ENCODE measurements around the gene STX2.
"Not testable (repeated sequence)": the region's sequence is repeated elsewhere in the genome, so short reads cannot be mapped to it uniquely, and the experiment has no call there.

STX2 gene

DNA sequence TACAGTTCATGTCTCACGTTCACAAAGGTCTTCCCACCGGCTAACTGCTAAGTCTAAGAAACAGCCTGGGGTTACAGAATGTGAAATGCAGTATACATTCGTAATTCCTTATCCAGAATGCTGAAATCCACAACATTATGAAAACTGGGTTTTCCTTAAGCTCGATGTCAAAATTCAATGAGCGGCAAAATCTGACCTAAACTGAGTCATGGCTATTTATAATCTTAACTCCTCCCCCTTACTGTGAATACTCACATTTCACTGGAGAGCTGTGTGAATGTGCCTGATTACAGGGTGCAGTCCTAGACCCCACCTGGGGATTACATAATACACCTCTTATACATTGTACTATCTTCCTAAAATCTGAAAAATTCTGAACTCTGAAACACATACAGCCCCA is 35.3 kb downstream of the STX2 start:
- no peak for DNase-seq (ENCODE audit: extremely low read depth in 1 of 2, low read depth in 1 of 2)

DNA sequence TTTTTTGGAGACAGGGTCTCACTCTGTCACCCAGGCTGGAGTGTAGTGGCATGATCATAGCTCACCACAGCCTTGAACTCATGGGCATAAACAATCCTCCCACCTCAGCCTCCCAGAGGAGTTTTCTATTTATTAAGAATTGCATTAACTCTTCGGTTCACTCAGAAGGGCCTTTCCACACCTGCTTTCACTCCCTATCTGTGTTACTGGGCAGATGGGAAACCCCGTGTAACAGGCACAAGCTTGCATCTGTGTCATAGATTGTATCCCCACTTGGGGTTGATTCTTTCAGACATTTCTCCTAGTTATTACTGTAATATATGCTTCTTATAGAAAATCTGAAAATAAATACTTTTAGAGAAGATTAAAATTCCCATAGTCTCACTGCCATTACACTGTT is 38.7 kb downstream of the STX2 start:
- DNase-seq (ENCODE audit: extremely low read depth in 1 of 2, low read depth in 1 of 2): no peak

DNA sequence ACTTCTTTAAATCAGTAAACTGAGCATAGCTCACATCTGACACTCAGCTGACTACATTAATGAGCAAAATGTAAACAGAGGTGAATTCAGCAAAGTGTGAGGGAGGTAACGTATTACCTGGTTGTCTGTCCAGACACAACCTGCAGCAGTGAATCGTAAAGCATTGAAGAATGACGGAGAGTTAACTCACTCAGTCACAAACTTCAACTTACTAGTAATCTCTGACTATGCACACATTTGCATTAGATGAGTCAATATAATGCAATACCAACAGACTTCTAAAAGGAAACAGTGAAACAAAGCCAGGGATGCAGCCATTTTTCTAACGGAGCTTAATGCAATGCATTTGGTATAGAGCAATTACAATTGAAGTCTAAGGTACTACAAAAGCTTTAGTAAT is 40.0 kb downstream of the STX2 start:
- no peak for DNase-seq (ENCODE audit: extremely low read depth in 1 of 2, low read depth in 1 of 2)

DNA sequence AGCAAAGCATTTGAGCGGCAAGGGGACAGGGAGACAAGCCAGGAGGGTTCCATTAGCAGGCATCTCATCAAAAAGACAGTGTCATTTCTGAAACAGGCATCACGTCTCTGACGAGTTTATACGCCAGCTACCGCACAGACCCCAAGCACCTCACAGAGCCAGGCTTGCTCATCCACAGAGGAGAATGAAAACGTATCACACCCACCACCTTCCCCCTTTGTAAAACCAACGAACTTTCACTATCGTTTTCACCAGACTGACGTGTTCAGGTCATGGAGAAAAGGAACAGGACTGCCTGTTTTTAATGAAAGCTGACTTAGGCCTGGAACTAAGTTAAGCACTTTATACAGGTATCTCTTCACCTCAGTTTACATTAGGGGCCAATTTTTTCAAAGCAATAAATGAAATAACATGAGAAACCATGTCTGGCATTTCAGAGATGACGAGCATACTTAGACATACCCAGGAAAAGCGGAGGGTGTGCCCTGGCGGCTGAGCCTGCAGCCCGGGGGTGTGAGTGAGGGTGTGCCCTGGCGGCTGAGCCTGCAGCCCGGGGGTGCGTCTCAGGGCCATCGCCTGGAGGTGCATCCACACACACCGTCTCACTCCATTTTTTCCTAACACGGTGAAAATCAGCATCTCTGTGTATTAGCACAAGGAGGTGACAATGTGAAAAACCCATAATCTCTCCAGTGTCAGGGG is 41.9 kb downstream of the STX2 start:
- peak; percentile 23 to 50 for DNase-seq (ENCODE audit: extremely low read depth in 1 of 2, low read depth in 1 of 2)

DNA sequence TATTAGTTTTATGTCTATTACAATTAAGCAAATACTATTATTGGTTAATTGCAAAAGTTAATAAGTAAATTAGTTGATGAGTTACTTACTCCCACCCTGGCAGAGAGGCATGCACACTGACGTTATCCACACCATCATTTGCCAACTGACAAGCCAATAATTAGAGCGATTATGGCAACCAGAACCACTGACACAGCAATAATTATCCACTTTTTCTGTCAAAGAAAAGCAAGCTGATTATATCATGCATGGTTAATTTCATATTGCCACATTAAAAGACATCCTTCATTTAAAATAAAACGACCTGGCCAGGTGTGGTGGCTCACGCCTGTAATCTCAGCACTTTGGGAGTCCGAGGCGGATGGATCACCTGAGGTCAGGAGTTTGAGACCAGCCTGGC is 43.1 kb downstream of the STX2 start:
- no peak for DNase-seq (ENCODE audit: extremely low read depth in 1 of 2, low read depth in 1 of 2)

DNA sequence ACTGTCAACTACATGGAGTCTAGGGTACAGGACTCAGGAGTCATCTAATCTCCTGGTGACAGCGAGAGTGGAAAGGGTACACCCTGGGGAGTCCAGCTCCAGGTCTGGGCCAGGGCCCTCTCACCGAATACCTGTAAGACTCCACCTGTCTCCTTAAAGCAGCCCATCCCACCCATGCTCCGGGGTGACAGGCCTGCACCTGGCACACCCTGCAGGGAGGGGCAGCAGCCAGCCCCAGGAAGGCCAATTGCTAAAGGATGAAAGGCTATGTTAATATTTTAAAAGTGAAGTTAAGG is 45.5 kb downstream of the STX2 start:
- no peak for DNase-seq (ENCODE audit: extremely low read depth in 1 of 2, low read depth in 1 of 2)

DNA sequence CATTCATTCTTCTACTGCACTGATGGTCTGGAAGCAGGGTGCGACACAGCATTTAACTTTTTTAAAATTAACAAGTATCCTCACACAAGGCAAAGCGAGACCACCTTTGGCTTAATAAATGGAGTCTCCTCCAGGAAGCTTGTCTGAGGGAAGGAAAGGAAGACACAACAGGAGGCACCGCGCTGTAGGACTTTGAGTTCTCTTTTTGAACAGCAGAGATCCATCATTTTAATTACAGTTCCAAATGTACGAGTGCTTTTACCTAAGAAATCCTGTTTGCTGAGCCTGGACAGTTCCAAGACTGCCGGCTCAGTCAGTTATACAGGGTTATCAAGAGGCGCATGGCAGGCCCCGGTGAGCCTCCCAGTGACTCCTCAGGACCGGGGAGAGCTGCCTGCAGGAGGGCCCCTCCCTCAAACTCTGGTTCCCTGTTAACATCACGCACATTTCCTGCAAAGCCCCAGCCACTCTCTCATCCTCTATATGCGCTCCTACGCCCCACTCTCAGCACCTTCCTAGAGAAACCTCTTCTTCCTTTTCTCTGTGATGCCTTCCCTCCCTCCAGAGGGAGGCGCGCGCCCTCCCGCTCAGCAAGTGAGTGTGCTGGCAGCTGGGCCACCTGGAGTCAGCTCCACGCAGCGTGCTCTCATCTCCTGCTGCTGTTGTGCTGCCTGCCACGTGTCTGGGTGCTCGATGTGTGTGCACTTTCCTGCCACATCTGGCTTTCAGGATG is 46.1 kb downstream of the STX2 start:
- no peak for DNase-seq (ENCODE audit: extremely low read depth in 1 of 2, low read depth in 1 of 2)

DNA sequence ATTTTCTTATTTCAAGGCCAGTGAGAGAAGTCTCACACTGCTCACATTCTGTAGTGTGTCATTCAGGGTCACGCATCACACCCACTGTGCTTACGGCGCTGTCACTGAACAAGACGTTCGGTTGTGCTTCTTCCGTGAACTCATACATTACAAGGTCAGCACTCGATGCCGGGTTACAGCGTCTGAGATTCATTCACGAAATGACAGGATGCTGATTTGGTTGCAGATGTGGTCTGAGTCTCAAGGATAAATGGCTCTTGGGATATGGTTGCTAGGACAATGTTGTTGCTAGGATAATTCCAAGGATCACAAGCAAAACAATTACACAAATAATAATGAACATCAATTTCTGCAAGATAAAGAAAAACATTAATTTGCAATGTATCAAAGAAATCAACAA is 47.4 kb downstream of the STX2 start:
- DNase-seq (ENCODE audit: extremely low read depth in 1 of 2, low read depth in 1 of 2): no peak

DNA sequence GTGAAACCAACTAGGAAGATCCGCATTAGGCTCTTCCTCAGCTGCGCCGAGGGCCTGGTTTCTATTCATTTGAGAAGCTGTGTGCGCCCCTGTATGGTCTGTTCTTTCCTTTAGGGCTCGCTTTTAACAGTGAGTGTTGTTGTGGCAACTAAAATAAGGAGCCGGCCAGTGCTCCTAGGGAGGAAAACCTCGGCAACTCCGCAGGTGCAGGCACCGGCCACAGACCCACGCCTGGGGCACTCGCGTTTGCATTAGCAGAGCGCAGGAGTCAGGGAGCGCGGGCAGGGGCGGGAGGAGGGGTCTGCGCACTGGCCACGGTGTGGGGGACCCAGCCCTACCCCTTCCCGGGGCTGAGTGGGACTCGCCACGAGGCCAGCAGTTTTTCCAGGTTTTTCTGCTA is 50.5 kb downstream of the STX2 start:
- no peak for DNase-seq (ENCODE audit: extremely low read depth in 1 of 2, low read depth in 1 of 2)

DNA sequence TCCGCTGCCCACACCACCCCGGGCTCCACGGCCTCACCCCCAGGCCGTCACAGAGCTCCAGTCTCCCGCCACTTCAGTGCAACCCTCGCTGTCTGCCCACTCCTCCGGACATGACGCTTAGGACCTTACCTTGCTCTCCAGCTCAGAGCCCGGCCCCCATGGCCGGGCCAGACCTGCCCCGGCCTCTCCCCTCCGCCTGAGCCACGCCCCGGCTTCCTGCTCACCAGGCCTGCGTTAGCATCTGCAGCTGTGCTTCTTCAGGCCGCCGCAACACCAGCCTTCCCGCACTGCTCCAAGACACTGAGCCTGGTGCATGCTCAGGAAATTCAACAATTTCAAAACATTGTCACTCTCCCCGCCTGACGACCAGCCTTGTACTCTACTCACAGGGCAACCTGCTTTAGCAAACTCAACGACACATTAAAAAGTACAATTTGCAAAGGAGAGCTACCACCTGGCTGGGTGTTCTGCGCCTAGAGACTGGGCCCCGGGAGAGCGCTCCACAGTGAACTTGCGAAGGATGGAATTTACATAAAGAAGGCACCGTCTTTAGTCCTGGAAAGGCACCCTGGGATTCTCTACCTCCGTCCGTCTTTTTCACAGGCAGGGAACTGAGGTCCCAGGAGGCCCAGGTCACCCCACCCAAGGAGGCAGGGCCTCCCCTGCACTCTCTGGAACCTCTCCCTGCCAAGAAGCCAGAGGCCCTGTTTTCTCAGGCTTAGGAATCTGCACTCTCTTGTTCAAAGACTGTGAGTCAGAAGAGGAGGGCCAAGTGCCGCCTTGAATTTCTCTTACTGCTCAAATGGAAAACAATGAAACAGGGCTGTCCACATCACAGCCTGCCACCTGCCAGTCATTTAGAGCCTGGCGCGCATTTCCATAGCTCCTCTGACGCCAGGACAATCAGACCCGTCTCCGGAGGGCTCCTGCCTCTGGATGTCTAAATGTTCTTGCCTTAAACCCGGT is 51.3 kb downstream of the STX2 start:
- no peak for DNase-seq (ENCODE audit: extremely low read depth in 1 of 2, low read depth in 1 of 2)

DNA sequence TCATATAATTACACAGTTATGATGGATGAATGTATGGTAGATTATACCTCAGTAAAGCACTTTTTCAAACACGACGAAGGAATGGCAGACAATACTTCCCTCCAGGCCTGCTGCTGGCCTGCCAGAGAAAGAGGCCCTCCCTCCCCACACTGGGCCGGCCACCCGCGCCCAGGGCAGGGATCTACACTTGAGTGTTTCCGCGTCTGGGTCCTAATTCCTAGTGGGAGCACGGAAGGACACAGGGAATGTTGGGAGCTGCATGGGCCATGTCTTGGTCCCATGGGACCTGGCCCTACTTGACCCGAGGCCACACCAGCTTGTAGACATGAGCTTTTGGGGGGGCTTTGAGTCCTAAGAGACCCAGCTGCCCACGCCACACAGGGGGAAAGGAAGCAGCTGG is 52.0 kb downstream of the STX2 start:
- no peak for DNase-seq (ENCODE audit: extremely low read depth in 1 of 2, low read depth in 1 of 2)

DNA sequence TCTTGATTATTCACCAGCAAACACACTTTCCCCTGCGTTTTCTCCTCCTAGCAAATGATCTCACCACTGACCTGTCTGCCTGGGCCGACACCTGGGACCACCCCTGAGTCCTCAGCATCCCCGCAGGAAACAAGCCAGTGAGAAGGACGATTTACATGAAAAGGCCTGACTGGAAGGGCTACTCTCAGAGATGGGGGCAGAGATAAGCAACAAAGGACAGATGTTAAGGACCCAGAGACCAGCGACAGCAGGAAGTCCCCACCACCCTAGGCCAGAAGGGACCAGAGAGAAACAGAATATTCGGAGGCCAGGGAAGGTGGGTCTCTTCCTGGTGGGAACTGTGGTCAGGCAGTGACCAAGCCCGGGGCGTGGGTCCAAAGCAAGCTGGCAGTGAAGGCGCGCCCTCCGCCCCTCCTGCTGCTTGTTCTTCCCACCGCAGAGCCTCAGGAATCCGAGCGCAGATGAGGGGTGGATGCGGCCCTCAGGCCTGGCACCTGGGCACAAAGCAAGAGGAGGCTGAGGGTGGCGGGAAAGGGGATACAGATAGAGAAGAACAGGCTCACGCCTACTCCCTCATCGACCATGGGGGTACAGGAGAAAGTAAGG is 55.8 kb downstream of the STX2 start:
- DNase-seq (ENCODE audit: extremely low read depth in 1 of 2, low read depth in 1 of 2): no peak

DNA sequence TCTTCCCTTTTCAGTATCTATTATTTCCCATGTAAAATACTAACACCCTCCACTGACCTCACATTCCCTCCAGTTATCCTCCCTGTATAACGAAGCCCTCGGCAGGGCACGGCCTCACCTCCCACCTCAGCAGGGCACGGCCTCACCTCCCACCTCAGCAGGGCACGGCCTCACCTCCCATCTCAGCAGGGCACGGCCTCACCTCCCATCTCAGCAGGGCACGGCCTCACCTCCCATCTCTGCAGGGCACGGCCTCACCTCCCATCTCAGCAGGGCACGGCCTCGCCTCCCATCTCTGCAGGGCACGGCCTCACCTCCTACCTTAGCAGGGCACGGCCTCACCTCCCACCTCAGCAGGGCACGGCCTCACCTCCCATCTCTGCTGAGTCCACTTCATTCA is 56.8 kb downstream of the STX2 start:
- DNase-seq (ENCODE audit: extremely low read depth in 1 of 2, low read depth in 1 of 2): not testable (repeated sequence)

DNA sequence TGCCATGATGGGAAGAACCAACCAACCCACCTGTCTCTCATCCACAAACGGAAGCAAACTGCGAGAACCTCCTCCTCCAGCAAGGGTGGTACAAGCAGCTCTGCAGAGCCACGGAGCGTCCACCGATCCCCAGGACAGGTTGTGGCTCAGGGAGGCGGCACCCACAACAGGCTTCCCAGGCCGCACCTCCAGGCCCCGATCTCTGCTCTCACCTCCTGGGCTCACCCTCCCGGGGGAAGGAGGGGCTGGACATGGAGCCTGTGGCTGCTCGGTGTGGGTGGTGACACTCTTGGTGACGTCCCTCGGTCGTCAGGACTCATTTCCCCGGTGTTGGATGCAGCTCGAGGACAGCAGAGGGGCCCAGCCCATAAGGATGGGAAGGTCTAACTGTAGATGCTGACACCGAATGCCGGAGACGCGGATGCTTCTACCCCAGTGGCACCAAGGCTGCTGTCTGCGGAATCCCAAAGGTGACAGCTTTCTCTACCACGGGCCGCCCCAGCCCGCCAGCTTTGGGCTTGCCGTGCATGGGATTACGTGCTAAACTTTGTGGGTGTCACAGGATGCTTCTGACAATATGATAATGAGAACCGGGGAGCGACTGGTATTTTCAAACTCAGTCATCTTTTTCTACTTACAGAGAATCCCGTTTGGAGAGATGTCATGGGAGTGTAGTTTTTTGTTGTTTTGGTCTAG is 58.0 kb downstream of the STX2 start:
- DNase-seq (ENCODE audit: extremely low read depth in 1 of 2, low read depth in 1 of 2): no peak

DNA sequence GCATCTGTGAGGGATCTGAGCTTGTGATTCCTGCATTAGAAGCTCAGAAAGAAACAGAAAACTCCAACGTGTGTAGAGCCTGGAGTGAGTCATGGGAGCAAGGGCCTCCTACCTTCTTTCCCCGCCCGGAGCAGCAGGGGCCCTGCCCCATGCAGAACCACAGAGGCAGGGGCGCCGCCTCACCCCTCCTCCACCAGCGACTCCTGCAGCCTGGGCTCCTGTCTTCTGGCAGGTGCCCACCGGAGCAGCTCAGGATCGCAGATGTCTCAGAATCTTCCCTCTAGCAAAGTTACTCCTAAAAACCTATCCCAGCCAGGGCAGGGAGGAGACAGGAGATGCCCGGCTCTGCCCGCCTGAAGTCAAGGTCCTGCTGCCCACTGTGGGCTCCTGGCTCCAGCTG is 58.7 kb downstream of the STX2 start:
- no peak for DNase-seq (ENCODE audit: extremely low read depth in 1 of 2, low read depth in 1 of 2)

DNA sequence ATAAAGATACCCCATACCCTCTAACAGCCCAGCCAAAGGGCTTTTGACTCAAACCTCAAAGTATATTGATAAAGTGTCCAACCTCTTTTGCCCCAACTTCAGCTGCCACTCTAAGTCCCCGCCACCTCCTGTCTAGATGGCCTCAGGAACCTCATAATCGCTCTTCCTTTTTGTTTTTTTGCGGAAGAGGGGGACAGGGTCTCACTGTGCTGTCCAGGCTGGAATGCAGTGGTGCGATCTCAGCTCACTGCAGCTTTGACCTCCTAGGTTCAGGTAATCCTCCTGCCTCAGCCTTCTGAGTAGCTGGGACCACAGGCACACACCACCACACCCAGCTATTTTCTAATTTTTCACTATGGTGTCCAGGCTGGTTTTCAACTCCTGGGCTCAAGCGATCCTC is 60.3 kb downstream of the STX2 start:
- no peak for DNase-seq (ENCODE audit: extremely low read depth in 1 of 2, low read depth in 1 of 2)

DNA sequence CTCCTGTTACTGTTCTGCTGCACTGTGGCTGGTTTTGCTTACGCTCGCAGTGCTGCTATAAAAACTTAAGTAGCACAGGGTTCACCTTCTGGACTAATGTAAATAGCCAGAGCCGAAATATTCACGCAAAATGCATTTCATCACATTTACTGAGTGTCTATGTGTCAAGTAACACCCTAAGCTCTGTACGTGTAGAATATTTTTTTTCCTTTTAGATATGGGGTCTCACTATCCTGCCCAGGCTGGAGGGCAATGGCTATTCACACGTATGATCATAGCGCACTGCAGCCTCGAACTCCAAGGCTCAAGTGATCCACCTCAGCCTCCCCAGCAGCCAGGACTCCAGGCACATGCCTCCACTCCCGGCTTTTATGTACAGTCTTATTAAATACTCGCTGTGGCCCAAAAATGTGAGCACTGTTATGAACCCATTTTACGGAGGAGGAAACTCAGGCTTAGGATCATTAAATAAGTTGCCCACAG is 62.2 kb downstream of the STX2 start:
- no peak for DNase-seq (ENCODE audit: extremely low read depth in 1 of 2, low read depth in 1 of 2)

DNA sequence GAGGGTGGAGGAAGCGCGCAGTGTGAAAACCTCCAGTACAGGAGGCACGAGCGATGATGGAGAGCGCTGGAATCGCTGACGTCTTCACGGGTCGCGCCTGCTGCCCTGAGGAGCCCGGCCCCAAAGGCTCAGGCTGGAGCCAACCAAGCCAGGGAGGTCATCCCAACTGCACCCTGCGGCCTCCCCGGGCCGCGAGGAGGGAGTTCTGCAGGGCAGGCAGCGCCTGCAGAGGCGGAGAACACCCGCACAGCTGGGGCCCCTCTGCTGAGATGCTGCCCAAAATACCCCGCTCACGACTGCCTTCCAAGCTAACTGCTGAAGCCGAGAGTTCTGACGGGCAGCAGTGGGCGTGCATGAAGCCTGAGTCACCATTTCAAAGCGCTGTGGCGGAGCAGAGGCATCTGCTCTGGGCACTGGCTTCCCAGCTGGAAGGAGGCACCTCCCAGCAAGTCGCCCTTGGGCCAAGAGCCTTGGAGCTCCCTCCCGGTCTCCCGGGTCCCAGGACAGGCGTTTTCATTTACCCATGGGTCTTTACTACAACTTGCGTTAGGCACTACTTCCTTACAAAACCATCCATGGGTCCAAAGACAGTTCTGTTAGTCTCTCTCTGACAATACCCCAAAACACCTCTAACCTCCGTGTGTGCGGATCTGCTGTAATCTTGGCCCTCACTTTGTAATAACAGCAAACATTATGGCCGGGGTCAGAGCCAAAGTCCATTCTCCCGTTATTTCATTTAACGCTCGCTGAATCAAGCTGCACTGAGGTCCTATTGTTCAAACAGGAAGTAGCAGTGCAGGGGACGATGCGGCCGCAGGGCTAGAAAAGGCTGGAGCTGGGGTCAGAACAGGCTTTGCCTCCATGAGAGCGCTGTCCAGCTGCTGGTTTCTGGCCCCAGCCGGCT is 62.8 kb downstream of the STX2 start:
- DNase-seq (ENCODE audit: extremely low read depth in 1 of 2, low read depth in 1 of 2): peak; percentile 46 to 65

DNA sequence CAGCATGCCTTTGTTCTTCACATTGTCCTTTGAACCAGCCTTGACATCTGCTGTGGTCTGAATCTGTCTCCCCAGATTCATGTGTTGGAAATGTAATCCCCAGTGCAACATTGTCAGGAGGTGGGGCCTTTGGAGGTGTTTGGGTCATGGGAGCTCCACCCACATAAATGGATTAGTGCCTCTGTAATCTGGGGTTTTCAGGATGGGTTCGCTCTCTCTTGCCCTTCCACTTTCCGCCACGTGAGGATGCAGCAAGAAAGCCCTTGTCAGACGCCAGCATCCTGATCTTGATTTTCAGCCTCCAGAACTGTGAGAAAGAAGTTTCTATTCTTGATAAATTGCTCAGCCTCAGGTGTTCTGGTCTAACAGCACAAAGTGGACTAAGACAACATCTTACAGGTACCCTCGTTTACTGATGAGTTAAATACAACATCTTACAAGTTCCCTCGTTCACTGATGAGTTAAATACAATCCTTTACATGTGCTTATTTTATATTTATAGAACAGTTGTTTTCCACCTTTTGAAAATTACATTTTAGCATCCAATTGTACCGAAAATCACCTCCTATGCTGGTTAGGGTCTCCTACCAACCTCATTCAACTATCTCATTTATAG is 68.5 kb downstream of the STX2 start:
- DNase-seq (ENCODE audit: extremely low read depth in 1 of 2, low read depth in 1 of 2): no peak

All from stimulated activated CD8-positive, alpha-beta memory T cell treated with anti-CD3 and anti-CD28 coated beads, Interleukin-7, amount 100 ng/mL, for 48 hours (primary cell).